D341Med (cell line): ENCODE measurements around the gene MAPT.
"Not testable (repeated sequence)": the region's sequence is repeated elsewhere in the genome, so short reads cannot be mapped to it uniquely, and the experiment has no call there.

ENCODE experiments used
- DNase-seq: peaks from one replicate; pipeline ENCODE4 v3.0.0; 2012; ENCODE audit warnings: low spot score

Gene MAPT

DNA sequence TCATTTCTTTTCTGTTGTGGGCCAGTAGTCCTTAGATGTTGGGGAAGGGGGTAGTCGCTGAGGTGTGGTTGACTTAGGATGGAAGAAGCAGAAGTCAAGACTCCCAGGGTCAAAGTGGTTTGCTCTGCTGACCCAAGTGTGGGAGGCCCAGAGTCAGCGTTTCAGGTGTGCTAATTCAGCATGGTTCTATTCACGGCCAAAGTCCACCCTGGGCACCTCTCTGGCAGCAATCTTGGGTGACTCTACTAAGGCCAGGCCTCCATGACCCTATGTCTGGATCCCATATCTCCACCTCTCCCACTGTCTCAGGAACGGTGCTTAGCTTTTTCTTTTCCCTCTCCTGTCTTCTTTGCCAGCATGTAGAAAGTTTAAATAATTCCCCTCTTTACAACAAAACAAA lies 32.9 kb downstream of the MAPT start:
- no peak for DNase-seq

DNA sequence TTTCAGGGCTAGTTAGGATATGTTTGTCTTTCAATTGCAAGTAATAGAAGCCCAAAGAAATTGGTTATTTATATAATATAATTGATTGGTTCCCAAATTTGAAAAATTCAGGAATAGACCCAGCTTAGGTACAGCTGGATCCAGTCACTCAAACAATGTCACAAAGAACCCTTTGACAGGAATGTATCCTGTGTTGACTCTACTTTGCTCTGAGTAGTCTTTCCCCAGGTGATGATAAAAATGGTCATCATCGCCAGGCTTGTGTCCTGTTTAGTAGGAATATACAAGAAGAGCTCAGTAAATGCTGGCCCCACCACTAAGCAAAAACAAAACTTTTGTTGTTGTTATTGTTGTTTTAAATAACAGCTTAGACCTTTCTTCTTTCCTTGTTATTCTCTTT lies 35.0 kb downstream of the MAPT start:
- DNase-seq: no peak

DNA sequence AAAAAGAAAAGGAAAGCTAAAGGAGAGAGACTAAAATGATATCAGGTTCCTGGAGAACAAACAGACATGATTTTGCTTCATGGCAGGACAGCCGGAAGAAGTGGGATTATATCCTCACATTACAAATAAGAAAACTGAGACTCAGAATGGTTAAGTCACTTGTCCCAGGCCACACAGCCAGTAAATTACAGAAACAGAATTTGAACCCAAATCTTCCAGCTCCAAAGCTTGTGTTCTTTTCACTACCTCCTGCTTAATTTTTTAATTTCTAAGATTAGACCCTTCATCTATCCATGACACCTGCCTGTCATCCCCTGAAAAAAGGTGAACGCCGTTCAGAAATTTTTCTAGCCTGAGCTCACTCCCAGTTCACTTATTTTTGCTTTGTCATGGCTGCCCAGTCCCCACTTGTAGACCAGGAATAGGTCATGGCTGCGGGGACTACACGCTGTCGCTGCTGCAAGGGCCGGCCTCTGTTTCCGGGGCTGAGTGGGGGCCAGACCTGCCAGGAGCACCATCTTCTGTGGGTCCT lies 36.1 kb downstream of the MAPT start:
- DNase-seq: no peak

DNA sequence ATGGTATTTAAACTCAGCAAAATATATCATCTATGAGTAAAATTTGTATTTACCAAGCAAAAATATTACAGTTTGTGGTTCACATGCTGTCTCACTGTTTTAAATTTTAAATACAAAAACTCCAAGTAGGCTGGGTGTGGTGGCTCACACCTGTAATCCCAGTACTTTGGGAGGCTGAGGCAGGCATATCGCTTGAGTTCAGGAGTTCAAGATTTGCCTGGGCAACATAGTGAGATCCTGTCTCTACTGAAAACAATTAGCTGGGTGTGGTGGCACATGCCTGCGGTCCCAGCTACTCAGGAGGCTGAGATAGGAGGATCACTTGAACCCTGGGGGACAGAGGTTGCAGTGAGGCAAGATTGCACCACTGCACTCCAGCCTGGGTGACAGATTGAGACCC lies 37.3 kb downstream of the MAPT start:
- no peak for DNase-seq

DNA sequence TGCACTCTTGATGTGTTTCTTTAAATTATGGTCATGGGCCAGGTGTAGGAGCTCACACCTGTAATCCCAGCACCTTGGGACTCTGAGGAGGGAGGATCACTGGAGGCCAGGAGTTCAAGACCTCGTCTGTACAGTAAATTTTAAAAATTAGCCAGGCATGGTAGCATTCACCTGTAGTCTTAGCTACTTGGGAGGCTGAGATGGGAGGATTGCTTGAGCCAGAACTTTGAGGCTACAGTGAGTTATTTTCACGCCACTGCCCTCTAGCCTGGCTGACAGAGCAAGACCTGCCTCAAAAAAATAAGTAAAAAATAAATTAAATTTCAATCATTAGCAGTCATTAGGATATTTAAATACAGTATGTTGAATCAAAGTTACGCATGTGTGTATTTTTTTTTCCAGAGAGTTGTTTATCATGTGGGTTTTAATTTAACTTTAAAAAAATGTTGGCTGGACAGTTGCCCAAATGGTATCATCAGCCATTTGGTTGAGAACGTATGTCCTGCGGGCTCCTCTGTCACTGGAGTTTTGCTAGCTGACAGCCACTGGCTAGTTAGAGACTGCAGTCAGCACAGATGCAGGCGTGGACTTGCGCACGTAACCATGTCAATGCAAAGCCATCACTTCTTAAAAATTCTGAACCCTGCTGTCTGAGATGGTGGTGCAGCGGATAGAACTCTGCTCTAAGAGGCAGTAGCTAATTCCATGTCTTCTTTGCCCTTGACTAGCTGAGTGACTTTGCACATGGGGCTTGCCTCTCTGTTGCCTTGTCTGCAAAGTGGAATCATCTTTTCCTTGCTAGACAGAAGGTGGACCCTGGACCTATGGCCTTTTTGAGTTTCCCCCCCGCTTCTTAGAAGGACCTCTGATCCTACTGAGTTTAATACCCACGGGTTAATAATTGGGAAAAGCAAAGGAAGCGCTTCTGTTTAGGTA lies 40.0 kb downstream of the MAPT start:
- no peak for DNase-seq

DNA sequence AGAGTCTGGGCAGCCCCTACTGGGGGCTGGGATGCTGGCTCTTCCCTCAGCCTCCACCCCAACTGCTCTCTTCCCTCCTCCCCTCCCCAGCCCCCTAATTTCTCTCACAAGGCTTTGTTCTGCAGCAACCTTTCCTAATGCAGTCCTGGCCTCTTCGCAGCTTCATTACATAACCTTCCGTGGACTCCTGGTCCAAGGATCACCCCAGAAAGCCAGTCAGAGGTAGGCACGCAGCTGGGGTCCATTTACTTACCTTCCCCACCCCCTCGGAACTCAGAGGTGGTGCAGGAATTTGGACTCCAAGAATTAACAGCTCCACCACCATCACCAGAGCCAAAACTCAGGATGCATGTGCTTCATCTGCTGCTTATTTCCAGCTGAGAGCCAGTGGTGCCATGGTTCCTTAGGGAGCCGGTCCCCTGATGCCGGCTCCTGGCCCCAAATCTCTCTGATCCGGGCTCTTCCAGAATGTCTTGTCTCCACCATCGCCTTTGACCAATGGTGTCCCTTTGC lies 40.9 kb downstream of the MAPT start:
- no peak for DNase-seq

DNA sequence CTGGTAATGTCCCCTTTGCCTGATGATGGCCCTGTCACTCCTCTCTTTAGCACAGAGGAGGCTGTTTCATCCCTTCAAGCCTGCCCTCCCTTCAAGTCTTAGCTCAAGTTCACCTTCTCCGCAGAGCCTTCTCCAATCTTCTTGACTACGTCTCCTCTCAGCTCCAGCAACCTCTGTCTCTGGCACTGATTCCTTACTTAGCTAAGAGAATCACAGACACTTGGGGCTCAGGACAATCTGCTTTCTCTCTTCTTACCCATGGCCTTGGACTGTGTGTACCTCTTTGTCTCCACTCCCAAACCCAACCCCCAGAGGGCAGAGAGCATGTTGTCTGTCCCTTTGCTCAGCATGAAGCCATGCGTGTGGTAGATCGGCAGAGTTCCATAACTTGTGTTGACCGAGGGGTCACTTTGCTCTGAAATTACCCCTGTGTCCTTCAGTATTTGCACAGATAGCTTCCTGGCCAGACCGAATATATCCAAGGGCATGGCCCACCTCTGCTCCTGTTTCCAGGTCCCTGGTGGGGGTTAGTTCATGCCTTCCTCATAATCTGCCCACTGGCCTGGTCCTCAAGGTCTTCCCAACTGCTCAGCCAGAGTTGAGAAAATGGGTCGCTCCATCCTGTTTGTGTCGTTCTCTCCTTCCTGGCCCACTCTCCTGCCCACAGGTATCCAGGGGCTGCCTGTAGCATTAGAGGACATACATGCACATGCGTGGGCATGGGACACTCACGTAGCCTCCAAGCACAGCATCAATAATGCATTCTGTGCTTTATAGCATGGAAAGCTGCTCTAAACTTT lies 41.6 kb downstream of the MAPT start:
- no peak for DNase-seq

DNA sequence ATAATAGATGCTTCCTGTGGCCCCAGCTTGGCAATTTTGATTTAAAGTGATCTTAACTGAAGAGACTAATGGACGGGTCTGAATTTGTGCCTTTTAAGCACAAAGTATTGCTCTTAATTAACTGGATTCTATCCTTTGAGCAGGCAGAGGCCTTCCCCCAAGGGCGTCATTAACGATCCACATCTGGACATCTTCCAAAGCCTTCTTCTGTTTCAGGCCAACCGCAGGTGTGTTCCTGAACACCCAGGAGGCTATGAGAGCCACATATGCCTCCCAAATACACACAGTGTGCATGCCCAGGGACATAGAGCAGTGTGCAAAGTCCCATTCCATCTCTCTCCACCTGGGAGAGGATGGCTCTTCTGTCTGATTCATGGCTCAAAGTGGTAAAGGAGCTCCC lies 42.3 kb downstream of the MAPT start:
- DNase-seq: no peak

DNA sequence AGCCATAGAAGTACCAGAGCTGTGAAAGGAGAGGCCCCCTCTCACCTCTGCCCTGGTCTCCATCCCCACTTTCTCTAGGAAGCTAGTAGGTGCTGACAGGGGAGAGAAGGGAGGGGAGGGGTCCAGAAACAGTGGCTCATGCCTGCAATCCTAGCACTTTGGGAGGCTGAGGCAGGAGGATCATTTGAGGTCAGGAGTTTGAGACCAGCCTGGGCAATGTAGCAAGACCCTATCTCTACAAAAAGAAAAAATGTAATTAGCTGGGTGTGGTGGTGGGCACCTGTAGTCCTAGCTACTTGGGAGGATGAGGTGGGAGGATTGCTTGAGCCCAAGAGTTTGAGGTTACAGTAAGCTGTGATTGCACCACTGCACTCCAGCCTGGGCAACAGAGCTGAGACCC lies 42.8 kb downstream of the MAPT start:
- not testable (repeated sequence) for DNase-seq

DNA sequence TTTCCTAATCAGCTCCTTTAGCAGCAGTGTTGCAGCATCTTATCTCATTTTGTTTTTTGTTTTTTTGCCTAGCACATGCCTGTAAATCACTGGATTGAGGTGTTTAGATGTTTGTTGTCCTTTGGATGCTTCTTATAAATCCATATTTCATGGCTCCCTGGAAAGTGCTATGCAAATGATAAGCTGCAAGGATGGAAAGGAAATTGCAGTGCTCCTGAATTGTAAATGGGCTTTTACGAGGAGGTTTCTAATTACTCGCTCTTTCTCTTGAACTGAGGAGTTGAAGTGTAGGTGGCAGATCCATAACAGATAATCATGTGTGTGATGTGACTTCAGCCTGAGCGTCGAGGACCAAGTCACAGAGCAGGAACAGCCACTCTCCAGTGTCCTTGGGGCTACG lies 45.0 kb downstream of the MAPT start:
- DNase-seq: no peak

DNA sequence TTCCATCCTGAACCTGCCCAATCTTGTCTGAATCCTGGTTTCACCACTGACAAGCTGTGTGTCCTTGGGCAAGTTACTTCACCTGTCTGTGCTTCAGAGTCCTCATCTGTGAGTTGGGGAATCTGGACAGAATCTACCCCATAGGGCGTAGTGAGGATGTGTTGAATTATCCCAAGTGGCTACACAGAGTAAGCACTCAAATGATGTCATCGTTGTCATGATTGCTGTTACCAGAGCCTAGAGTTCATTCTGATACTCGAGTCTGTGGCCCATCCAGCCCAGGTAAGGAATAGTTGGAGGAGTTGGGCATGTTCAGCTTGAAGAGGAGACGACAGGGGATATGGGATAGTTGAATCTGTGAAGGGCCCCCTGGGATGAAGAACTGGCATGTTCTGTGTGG lies 45.9 kb downstream of the MAPT start:
- no peak for DNase-seq

DNA sequence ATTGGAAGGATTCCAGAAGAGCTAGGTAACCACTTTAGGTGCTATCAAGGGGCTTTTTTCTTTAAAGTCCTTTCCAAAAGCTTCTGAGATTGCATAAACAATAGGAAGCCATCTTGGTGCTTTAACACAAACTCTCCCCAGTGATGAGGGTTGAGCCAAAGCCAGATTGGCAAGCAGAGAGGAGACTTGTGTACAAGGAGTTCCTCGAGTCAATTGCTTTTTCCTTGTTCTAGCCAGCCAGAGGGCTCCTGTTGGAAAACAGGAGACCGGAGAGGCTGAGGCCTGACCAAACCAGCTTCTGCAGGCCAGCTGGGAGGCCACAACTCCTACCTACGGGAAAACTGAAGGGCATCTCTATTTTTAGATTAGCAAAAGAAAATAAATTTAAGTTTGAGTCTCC lies 46.5 kb downstream of the MAPT start:
- DNase-seq: no peak

DNA sequence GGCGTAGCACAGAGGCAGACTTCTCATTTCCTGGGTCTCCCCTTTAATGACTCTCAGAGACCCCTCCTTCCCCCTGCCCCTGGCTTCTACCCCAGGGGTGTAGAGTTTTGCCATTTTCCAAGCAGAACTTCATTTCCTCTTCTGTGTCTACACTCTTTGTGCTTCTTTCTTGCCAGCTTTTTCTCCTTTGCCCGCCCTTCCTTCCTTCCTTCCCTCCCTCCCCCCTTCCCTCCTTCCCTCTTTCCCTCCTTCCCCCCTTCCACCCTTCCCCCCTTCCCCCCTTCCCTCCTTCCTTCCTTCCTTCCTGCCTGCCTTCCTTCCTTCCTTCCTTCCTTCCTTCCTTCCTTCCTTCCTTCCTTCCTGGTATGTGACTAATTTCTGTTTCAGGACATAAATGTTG lies 47.0 kb downstream of the MAPT start:
- DNase-seq: no peak

DNA sequence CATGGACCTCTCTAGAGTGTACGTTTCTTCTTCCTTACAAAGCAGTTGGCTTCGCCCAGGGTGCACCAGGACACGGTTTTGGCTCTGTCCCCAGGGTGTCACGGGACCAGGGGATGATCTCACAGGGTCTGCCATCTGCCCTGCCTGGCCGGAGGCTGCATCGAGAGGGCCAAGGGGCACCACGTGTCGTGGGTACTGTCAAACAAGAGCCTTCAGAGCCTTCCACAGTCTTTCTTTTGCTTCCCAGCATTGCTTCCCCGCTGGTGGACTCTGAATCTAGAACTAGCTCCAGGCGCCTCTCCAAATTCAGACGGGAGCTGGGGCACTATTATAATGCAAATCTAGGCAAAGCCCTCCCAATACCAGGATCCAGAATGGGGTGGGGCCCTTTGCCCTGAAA lies 47.9 kb downstream of the MAPT start:
- DNase-seq: peak; percentile 74

DNA sequence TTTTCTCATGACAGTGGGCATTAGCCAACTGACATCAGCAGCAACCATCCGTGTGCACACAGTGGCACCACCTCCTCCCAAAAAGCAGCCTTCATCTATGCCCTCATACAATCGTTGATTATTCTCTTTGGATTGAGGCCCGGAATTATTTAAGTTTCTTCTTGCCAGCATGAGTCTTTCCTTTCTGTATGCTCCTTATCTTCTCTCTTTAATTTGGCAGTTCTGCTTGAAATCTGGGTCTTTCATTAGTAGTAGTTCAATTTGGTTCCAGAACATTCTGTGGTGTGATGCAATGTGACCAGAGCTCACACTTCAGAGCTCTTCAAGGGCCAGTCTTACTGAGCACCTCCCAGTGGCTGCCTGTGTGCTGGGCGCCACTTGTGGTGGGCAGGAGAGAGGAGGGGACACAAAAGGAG lies 52.5 kb downstream of the MAPT start:
- no peak for DNase-seq

DNA sequence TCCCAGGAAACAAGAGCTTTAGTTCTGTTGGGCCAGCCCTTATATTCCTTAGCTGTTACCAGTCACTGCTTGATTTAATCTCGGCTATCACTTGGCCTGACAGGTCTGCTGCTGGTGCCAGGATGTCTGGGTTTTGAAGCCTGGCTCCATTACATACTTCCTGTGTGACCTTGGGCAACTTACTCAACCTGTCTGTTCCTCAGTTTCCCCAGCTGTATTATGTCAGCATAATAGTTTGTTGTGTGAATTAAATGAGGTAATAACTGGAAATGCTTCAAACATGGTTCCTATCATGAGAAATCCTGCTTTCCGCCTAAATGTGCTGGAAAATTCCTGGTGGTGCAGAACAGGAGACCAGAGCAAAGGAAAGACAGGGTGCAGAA lies 54.1 kb downstream of the MAPT start:
- DNase-seq: no peak

DNA sequence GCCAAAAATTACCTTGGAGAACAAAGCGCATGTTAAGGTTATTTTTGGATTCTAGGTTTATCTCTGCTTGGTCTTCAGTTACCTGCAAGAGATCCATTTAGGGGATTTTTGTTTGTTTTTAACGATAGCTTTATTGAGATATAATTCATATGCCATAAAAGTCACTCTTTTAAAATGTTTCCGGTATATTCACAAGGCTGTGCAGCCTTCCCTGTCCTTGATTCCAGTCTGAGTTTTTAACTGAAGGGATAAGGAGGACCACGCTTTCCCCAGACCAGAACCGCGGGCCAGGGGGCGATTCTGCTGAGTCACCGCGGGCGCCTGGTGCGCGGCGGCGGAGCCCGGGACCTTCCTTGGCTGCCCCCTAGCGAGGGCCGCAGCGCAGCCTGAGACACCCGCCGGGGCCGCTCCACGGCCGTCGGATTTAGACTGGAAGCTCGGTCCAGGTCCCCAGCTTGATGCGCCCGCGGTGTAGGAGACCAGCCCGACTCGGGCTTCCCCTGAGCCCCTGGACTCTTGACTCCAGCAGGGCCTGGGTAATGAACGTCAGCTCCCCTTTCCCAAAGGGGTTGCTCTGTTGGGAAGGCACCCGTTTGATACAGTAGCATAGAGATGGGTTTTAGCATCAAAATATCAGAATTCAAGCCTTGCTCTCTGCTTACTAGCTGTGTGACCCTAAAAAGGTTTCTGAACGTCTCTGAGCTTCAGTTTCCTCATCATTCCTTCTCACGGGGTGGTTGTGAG lies 54.7 kb downstream of the MAPT start:
- peak; percentile 99 for DNase-seq

DNA sequence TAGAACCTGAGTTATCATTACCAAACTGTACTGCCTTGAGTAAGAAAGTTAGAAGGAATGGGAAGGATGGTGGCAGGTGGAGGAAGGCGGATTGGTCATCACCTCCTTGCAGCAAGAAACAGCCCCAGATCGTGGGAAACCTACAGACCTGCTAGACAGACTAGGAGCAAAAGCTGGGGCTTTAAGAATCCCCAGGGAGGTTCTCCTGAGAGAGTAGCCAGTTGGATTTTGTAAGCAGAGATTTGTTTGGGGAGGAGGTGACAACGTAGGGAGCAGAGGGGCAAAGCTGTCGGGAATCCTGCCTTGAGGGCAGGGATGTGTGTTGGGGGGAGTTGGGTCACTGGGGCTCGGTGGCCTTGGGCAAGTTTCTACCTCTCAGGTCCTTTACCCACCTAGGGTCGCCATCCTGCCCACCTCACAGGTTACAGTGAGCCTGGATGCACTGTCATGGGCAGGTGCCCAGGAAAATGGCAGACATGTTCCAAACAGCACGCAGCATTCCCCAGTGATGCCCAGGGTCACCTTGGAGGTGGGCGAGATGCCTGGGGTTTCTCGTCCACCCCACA lies 55.5 kb downstream of the MAPT start:
- DNase-seq: peak; percentile 56

DNA sequence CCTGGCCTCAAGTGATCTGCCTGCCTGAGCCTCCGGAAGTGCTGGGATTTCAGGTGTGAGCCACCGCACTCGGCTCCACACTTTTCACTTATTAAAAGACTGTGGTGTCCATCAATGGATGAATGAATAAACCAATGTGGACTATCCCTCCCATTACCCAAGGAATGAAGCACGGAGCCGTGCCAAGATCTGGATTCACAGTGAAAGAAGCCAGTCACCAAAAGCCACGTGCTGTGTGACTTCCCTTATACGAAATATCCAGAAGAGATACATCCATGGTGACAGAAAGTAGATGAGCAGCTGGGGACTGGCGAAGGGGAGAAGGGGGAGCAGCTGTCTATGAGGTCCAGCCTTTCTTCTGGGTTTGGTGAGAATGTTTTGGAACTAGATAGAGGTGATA lies 56.5 kb downstream of the MAPT start:
- no peak for DNase-seq

DNA sequence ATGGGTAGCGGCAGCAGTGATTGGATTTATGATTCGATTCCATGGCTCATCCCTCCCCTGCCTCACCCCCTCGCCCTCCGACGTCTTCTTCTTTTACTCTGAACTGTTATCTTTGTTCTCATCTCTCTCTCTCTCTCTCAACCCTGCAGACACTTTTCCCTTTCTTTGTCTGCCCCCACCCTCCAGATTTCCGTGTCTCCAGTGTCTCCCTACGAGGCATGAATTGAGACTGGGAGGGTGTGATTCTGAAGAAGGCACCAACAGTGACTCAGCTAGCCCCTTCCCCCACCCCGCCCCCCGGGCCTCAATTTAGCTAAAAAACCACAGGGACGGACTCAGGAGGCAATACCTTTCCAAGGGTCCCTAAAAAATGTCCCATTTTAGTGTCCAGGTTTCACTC lies 57.0 kb downstream of the MAPT start:
- no peak for DNase-seq

DNA sequence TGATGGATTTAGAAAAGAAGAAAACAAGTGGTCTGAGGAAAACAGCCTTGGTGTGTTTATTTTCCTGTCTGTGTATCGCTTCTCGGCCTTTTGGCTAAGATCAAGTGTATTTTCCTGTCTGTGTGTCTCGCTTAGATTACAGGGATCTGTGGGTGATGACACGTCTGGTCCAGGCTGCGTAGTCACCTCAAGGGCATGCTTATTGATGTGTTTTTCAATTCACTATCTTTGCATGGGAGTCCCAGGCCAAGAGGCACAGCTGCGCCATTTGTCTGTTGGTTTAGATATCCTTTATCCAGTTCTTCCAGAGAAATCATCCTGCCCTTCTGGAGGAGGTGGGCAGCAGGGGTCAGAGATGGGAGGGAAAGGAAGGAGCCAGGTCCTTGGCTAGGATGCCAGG lies 57.6 kb downstream of the MAPT start:
- no peak for DNase-seq

DNA sequence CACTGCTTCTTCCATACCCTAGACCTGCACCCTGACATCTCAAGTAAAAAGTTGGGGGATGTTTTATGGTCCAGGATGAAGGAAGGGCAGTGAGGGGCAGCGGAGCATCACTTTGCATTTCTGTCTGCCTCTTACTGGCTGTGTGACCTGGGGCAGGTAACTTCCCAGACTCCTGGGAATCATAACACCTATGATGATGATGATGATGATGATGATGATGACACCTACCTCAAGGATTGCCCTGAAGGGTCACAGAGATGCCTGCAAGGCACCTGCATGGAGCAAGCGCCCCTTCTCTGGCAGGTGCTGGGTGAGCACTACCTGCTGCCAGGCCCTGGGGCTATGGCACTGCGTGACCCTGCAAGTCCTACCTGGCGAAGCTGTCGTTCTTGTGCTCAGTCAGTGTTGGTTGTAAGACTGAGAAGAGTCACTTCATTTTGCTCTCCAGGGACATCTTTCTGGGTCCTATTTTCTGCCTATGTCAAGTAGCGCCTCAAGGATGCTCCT lies 58.5 kb downstream of the MAPT start:
- DNase-seq: no peak
